ENCODE results near the gene ZNF564.
A peak's percentile ranks its signal among the peaks of the same experiment; 100 is the strongest.
"Not testable (repeated sequence)": the region's sequence is repeated elsewhere in the genome, so short reads cannot be mapped to it uniquely, and the experiment has no call there.

ZNF564 gene

GRCh38 chr19:12496480-12496879, 54.8 kb downstream of the ZNF564 start:
- no peak for DNase-seq

- peak; percentile 79 for DNase-seq
Measured at GRCh38 chr19:12495002-12495802, 56.1 kb downstream of the ZNF564 start.

- DNase-seq = no peak
Measured at GRCh38 chr19:12494260-12494860, 56.9 kb downstream of the ZNF564 start.

GRCh38 chr19:12486265-12486783, 65.0 kb downstream of the ZNF564 start:
- DNase-seq = not testable (repeated sequence)

GRCh38 chr19:12485571-12485970, 65.7 kb downstream of the ZNF564 start:
- no peak for DNase-seq

GRCh38 chr19:12485052-12485416, 66.2 kb downstream of the ZNF564 start:
- no peak for DNase-seq

GRCh38 chr19:12484371-12485051, 66.8 kb downstream of the ZNF564 start, which contains the start of gene ZNF709:
Gene ZNF709, minus strand, starts transcription at chr19:12484816. Its CDS starts 159 bp downstream, at chr19:12484657.
- DNase-seq = peak; percentile 72

- no peak for DNase-seq
Measured at GRCh38 chr19:12484011-12484370, 67.3 kb downstream of the ZNF564 start.

- no peak for DNase-seq
Measured at GRCh38 chr19:12482509-12482886, 68.8 kb downstream of the ZNF564 start.

- DNase-seq = no peak
Measured at GRCh38 chr19:12481781-12482508, 69.3 kb downstream of the ZNF564 start.

GRCh38 chr19:12478234-12478941, 72.9 kb downstream of the ZNF564 start:
- DNase-seq = no peak
